GM10248 (cell line): ENCODE measurements around the gene EOLA1.
"Not testable (repeated sequence)": the region's sequence is repeated elsewhere in the genome, so short reads cannot be mapped to it uniquely, and the experiment has no call there.

ENCODE experiments used
- CTCF ChIA-PET: fragments of 300-600 bp; sonication (Branson Sonifier 250); formaldehyde crosslinking; extraction: SDS; loops from one replicate; lab custom pipeline; 2021; ENCODE audit warnings: antibody characterized with exemption; lab: Yijun Ruan, JAX
- POLR2A ChIA-PET: fragments of 350-650 bp; sonication (Branson Sonifier 250); formaldehyde crosslinking; extraction: SDS; loops from one replicate; lab custom pipeline; 2020; ENCODE audit warnings: antibody characterized with exemption; lab: Yijun Ruan, JAX
- DNase-seq: peaks from one replicate; pipeline ENCODE4 v3.0.0; 2012; ENCODE audit errors: extremely low spot score
- TF ChIP-seq, protein P1 (sequence below): IDR thresholded peaks from 2 replicates; pipeline ENCODE4 v1.5.1; 2012; ENCODE audit warnings: mild to moderate bottlenecking, low read depth; ENCODE audit errors: extremely low read depth, missing control alignments, control extremely low read depth

Gene EOLA1

DNA sequence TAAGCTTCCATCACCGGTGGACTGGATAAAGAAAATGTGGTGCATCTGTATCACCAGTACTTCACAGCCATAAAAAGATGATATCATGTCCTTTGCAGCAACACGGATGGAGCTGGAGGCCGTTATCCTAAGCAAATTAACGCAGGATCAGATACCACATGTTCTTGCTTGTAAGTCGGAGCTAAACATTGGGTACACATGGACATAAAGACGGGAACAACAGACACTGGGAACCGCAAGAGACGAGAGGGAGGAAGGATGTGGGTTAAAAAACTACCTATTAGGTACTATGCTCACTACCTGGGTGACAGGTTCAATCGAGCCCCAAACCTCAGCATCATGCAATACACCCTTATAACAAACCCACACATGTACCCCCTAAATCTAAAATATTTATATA is 19.4 kb upstream of the EOLA1 start:
- CTCF ChIA-PET: interaction anchor here (1.4 to 2.7 kb wide), 2 partner anchors 9 to 11 kb away, joined by 5 to 17 read pairs; no protein-coding TSS in a partner anchor
- POLR2A ChIA-PET: no interaction called here
- TF ChIP-seq, protein P1, sequence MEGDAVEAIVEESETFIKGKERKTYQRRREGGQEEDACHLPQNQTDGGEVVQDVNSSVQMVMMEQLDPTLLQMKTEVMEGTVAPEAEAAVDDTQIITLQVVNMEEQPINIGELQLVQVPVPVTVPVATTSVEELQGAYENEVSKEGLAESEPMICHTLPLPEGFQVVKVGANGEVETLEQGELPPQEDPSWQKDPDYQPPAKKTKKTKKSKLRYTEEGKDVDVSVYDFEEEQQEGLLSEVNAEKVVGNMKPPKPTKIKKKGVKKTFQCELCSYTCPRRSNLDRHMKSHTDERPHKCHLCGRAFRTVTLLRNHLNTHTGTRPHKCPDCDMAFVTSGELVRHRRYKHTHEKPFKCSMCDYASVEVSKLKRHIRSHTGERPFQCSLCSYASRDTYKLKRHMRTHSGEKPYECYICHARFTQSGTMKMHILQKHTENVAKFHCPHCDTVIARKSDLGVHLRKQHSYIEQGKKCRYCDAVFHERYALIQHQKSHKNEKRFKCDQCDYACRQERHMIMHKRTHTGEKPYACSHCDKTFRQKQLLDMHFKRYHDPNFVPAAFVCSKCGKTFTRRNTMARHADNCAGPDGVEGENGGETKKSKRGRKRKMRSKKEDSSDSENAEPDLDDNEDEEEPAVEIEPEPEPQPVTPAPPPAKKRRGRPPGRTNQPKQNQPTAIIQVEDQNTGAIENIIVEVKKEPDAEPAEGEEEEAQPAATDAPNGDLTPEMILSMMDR: no peak
- DNase-seq: no peak

DNA sequence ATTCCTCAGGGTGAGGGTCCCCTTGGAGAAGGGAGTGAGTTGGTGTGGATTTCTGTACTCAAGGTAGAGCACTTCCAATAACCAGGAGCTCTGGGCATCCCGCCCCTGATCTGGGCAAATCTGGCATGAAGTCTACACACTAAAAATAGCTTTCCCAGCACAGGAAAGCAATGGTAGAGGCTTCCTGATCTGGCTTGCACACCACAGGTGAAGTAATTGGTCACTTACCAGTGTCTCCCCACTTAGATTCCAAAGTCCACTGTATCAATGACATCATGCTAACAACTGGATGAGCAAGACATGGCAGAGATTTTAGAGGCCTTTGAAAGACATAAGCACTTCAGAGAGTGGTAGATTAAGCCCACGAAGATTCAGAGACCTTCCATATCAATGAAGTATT is 17.9 kb upstream of the EOLA1 start:
- DNase-seq: no peak
- POLR2A ChIA-PET: interaction anchor here (1.6 kb wide), 1 partner anchor 17 kb away, joined by 5 read pairs; the partner anchor contains the start of gene IDS
- TF ChIP-seq, protein P1: no peak
- CTCF ChIA-PET: interaction anchor here (1.4 to 2.7 kb wide), 2 partner anchors 11 to 12 kb away, joined by 5 to 17 read pairs; no protein-coding TSS in a partner anchor

DNA sequence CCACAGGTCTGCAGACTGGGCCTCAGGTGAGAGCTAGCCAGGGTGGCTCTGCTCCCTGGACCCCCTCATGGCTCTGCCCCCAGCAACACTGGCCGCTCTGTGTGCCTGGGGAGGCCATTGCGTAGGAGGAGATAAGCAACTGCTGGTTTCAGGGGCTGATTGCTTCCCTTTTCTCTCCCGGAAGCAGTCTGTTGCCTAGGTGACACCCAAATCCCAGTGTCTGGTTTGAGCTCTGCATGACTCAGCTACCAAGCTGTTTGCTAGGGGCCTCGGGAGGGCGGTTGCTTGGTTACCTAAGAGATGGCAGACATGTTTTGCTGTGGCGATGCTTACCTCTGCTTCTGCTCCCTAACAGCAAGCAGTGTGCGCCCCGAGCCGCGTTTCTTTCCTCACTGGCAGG is 15.4 kb upstream of the EOLA1 start:
- DNase-seq, POLR2A ChIA-PET: not testable (repeated sequence)
- CTCF ChIA-PET: interaction anchor here (2.0 kb wide), 1 partner anchor 13 kb away, joined by 8 read pairs; no protein-coding TSS in a partner anchor

DNA sequence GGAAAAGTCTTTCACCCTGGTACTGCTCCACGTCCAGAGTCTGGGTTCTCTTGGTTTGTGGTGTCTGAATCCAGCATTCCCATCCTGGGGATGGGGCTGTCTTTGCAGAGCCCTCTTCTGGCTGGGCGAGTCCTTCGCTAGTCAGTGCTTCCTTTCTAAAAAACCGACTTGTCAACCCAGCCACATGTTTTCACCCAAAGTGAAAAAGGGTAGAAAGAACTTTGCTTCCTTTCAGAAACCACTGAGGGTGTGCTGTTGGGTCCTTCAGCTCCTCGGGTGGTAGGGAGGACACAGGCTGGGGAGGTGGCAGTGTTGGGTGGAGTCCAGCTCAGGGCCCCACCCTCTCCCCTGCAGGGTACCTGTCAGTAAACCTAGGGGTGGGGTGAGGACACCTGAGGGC is 14.9 kb upstream of the EOLA1 start:
- CTCF ChIA-PET: interaction anchor here (0.7 to 2.0 kb wide), 2 partner anchors 10 to 14 kb away, joined by 3 to 8 read pairs; no protein-coding TSS in a partner anchor
- POLR2A ChIA-PET, DNase-seq: not testable (repeated sequence)

DNA sequence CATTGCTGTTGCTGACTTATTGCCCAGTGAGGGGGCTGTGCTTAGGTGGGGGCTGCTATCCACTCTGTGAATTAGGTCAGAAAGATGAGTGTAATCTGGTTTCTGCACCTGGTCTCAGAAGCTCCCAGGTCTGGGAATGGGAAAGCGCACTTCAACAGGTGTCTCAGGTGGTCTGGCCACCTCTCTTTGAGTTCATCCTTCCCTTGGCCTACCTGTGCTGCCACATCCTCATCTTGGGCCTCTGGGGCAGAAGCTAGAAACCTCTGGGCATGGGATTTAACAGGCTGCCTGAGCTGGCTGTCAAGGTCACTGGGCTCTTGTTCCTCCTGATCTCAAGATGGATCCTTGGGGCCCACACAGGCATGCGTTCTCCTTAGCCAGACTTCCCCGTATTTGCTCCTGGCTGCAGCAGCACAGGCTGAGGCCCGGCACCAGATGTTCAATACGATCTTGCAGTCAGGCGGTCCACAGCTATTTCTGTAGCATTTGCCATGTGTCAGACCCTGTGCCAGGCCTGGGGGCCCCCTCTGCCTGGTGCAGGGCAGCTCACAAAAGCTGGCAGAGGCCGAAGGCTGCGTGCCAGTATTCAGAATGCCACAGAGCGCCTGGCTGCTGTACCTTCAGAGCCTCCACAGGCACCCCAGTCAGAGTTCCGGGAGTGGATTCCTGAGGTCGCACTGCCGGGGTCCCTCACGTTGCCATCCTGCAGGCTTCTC is 14.3 kb upstream of the EOLA1 start:
- DNase-seq, POLR2A ChIA-PET: not testable (repeated sequence)
- CTCF ChIA-PET: interaction anchor here (0.7 to 2.2 kb wide), 2 partner anchors 11 to 14 kb away, joined by 3 to 11 read pairs; no protein-coding TSS in a partner anchor

DNA sequence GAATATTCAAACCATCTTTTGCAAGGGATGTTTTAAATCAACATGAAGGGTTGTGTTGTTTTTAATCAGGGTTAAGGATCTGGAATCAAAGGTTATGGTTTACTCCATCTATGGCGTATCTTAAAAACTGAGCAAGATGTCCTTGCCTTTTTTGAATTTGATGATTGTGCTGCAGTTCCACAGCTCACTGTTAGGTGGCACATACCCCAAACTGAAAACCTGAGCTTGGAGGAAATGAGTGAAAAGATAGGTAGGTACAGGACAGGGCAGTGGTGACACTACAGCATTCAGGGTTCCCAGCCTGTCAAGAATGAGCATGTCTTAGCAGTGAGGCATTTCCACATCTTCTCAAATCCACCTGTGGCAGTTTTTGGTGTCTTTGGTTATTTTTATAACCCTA is 13.1 kb upstream of the EOLA1 start:
- POLR2A ChIA-PET: no interaction called here
- TF ChIP-seq, protein P1: peak; percentile 47
- no peak for DNase-seq
- CTCF ChIA-PET: interaction anchor here (0.6 to 2.2 kb wide), 6 partner anchors 10 to 103 kb away, joined by 3 to 11 read pairs (median 3); no protein-coding TSS in a partner anchor

DNA sequence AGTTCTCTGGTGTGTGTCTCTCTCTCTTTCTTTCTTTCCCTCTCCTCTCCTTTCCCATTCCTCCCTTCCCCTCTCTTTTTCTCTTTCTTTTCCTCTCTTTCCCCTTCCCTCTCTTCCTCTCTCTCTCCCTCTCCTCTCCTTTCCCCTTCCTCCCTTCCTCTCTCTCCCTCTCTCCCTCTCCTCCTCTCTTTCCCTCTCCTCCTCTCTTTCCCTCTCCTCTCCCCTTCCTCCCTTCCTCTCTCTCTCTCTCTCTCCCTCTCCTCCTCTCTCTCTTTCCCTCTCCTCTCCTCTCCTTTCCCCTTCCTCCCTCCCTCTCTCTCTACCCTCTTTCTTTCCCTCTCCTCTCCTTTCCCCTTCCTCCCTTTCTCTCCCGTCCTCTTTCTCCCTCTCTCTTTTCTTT is 12.4 kb upstream of the EOLA1 start:
- ChIA-PET CTCF (interaction anchor here (0.6 to 2.2 kb wide), 6 partner anchors 10 to 102 kb away, joined by 3 to 11 read pairs (median 3); no protein-coding TSS in a partner anchor), POLR2A (no interaction called here)
- no peak for DNase-seq
- TF ChIP-seq, protein P1: no peak

DNA sequence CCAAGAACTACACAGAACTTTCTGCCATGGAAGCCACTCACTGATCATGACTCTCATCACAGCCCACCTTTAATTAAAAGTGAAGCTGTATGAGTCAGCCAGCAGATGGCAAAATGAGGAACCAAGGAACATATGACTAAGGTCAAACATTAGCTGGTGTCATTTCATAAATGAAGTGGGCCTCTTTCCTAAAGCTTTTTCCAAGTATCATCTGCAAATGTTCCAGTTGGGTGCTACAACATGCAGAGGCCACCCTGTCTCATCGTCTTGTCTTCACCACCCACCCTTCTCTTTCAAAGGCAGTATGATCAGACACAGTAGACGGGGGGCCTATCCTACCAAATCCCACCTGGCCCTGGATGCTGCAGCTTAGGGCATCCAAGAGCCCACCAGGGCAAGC is 9.2 kb upstream of the EOLA1 start:
- TF ChIP-seq, protein P1: no peak
- ChIA-PET CTCF (interaction anchor here (2.5 kb wide), 1 partner anchor 19 kb away, joined by 18 read pairs; no protein-coding TSS in a partner anchor), POLR2A (interaction anchor here (0.9 kb wide), 1 partner anchor 9 kb away, joined by 4 read pairs; the partner anchor contains the start of gene EOLA1)
- peak; percentile 31 for DNase-seq

DNA sequence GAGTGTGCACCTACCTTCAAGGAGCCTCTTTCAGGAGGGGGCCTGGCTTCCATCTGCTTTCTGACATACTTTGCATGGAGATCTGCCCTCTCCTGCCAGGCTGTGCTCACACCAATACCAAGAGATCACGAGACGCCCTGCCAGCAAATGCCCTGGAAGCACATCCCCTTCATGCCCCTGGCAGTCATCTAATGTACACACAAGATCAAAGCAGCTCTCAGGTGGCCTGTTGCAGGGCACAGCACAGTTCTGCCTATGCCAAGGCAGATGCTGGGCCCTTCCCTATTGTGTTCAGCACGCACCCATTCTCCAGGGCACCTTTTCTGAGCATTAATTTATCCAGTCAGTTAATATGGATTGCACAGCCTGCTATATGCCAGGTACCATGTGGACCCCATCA is 7.9 kb upstream of the EOLA1 start:
- DNase-seq, POLR2A ChIA-PET, CTCF ChIA-PET: not testable (repeated sequence)

DNA sequence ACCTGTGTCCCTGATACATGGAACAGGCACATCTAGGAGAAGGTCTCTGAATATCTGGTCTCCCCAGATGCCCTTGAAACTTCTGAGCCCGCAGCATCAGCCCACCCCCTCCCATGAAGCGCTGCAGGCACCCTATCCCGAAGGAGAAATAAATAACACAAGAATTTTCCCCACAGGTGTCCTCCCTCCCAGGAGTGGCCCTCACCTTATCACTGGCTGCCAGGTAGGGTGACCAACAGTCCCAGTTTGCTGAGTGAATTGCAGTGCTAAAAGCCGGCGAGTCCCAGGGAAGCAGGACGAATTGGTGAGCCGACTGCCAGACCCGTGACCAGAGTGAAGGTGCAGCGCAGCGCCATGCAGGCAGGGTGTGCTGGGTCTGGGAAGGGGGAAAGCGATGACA is 6.8 kb upstream of the EOLA1 start:
- DNase-seq, CTCF ChIA-PET, POLR2A ChIA-PET: not testable (repeated sequence)

DNA sequence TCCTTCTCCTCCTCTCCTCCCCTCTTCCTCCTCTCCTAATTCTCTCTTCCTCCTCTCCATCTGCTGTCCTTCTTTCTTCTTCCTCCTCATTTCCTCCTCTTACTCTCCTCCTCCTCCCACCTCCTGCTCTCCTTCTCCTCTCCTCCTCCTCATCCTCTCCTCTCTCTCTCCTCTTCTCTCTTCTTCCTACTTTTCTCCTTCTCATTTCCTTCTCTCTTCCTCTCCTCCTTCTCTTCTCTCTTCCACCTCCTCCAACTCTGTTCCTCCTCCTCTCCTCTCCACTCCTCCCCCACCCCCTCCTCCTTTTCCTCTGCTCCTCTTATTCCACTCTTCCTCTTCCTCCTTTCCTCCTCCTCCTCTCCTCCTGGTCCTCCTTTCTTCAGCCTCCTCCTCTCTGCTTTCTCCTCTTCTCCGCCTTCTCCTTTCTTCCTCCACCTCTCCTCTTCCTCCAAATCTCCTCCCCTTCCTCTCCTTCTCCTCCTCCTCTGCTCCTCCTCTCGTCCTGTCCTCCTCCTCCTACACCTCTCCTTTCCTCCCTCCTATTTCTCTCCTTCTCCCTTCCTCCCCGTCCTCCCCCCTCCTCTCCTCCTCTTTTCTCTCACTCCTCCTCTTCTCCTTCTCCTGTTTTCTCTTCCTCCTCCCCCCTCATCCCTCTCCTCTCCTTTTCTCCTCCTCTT is 5.7 kb upstream of the EOLA1 start:
- CTCF ChIA-PET, DNase-seq, POLR2A ChIA-PET: not testable (repeated sequence)

DNA sequence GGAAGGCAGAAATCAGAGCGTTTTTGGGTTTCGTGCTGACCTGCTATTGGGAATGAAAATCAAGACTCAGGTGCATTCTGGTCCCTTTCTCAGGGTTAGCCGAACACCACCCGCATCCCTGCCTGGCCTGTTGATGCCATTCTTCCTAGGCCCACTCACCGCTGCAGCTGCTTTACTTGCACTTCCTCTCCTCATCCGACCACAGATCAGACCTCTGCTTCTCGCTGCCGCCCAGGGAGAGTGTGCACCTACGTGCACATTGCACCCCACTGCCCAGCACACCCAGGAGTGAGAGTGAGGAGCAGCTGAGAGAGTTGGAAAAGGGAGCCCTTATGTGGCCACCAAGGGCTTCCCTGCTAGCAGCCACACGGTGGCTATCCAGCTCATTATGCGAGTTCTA is 3.3 kb upstream of the EOLA1 start:
- DNase-seq, POLR2A ChIA-PET, CTCF ChIA-PET: not testable (repeated sequence)
